WTC11 (cell line): ENCODE measurements around the gene FRRS1. TPM values are rescaled to one million over a fixed set of nuclear protein-coding genes. Genes with fewer than 3 reads are reported as not detected.
A peak's percentile ranks its signal among the peaks of the same experiment; 100 is the strongest.

Source experiments
- ATAC-seq: fragments of 200-7000 bp; cut with Tn5 transposase; 2 replicates; pipeline ENCODE4 v1.10.0; 2021; ENCODE audit warnings: mild to moderate bottlenecking, moderate library complexity
- CTCF ChIA-PET: fragments of 300-600 bp; sonication (Branson Sonifier 250); formaldehyde crosslinking; loops from one replicate; lab custom pipeline; 2021; ENCODE audit warnings: antibody characterized with exemption; lab: Charles Lee
- POLR2A ChIA-PET: fragments of 350-600 bp; sonication (Branson Sonifier 250); formaldehyde crosslinking; loops from one replicate; lab custom pipeline; 2021; ENCODE audit warnings: antibody characterized with exemption; lab: Charles Lee
- DNase-seq: peaks from one replicate; pipeline ENCODE4 v3.0.0; 2021; ENCODE audit warnings: low spot score
- H3K27ac Mint-ChIP-seq: 2 replicates; pipeline ENCODE4 v1.8.0; 2021; ENCODE audit warnings: mixed read lengths
- H3K27me3 Mint-ChIP-seq: 2 replicates; pipeline ENCODE4 v1.8.0; 2021; ENCODE audit warnings: low read depth, mild to moderate bottlenecking, moderate library complexity, mixed read lengths
- H3K36me3 Mint-ChIP-seq: 2 replicates; pipeline ENCODE4 v1.8.0; 2021; ENCODE audit warnings: mixed read lengths
- H3K4me1 Mint-ChIP-seq: 2 replicates; pipeline ENCODE4 v1.8.0; 2022; ENCODE audit warnings: mixed read lengths
- H3K4me3 Mint-ChIP-seq: 2 replicates; pipeline ENCODE4 v1.8.0; 2021; ENCODE audit warnings: mild to moderate bottlenecking, moderate library complexity, mixed read lengths
- H3K9me3 Mint-ChIP-seq: 2 replicates; pipeline ENCODE4 v1.8.0; 2021; ENCODE audit warnings: mixed read lengths
- CREB1 ChIP-seq: sonication (generic); formaldehyde crosslinking; IDR thresholded peaks from 2 replicates; pipeline ENCODE4 v1.8.0; 2023; ENCODE audit warnings: mild to moderate bottlenecking, missing genetic modification reagents
- CTCF ChIP-seq: fragments of 200-600 bp; IDR thresholded peaks from 2 replicates; pipeline ENCODE4 v1.8.0; 2022; ENCODE audit warnings: antibody characterized with exemption
- FOXP4 ChIP-seq: sonication (generic); formaldehyde crosslinking; IDR thresholded peaks from 2 replicates; pipeline ENCODE4 v1.8.0; 2022; ENCODE audit warnings: mild to moderate bottlenecking, missing genetic modification reagents
- GTF2I ChIP-seq: fragments of 250-450 bp; sonication (Bioruptor Pico); conservative IDR thresholded peaks from 2 replicates; pipeline ENCODE4 v1.4.0; 2021; ENCODE audit warnings: mild to moderate bottlenecking
- HMGA2 ChIP-seq: fragments of 250-450 bp; sonication (Bioruptor Pico); IDR thresholded peaks from 2 replicates; pipeline ENCODE4 v1.4.0; 2021; ENCODE audit warnings: mild to moderate bottlenecking, moderate library complexity
- NR1H2 ChIP-seq: sonication (generic); formaldehyde crosslinking; IDR thresholded peaks from 2 replicates; pipeline ENCODE4 v1.9.0; 2021; ENCODE audit warnings: mild to moderate bottlenecking, moderate library complexity, missing genetic modification reagents
- ZBTB43 ChIP-seq: sonication (generic); formaldehyde crosslinking; IDR thresholded peaks from 2 replicates; pipeline ENCODE4 v1.8.1; 2023; ENCODE audit warnings: mild to moderate bottlenecking, missing genetic modification reagents
- ZNF232 ChIP-seq: sonication (generic); formaldehyde crosslinking; IDR thresholded peaks from 2 replicates; pipeline ENCODE4 v1.8.0; 2022; ENCODE audit warnings: mild to moderate bottlenecking, missing genetic modification reagents
- ZNF396 ChIP-seq: fragments of 250-450 bp; sonication (Bioruptor Pico); IDR thresholded peaks from 2 replicates; pipeline ENCODE4 v1.8.0; 2021; ENCODE audit warnings: mild to moderate bottlenecking, moderate library complexity, borderline replicate concordance
- ZNF425 ChIP-seq: fragments of 250-450 bp; sonication (Bioruptor Pico); conservative IDR thresholded peaks from 2 replicates; pipeline ENCODE4 v1.9.0; 2021; ENCODE audit warnings: mild to moderate bottlenecking
- total RNA-seq: library from RNA; stranded (reverse); gene quantifications from 3 replicates; pipeline ENCODE4 v1.2.3, GENCODE V29; 2021

The FRRS1 gene
- total RNA-seq, 1 experiment from 2014 or later: 6.2 TPM

GRCh38 chr1:99814373-99814900 lies 48.0 kb upstream of the FRRS1 start (continued):
- no peak for TF ChIP-seq ZNF232 (CRISPR knock-in tag)

- CTCF ChIA-PET: no interaction called here
- H3K36me3 Mint-ChIP-seq: no peaks in the 10 kb centered on the region
- H3K4me3 Mint-ChIP-seq: no peak overlapping the region
- TF ChIP-seq CREB1 (no peak), ZNF425 (CRISPR knock-in tag) (no peak), NR1H2 (no peak), GTF2I (CRISPR knock-in tag) (no peak), ZBTB43 (no peak), FOXP4 (CRISPR knock-in tag) (no peak)
- peaks cover 11% of the 10 kb centered on the region for H3K4me1 Mint-ChIP-seq
- H3K27ac Mint-ChIP-seq: no peak overlapping the region
- no peak for DNase-seq
- POLR2A ChIA-PET: no interaction called here
- H3K27me3 Mint-ChIP-seq: no peaks in the 10 kb centered on the region
- ATAC-seq: no peak
- H3K9me3 Mint-ChIP-seq: peaks cover 8% of the 10 kb centered on the region; the same call in 1 of the 2 replicates
Observed at GRCh38 chr1:99811747-99812146, 45.3 kb upstream of the FRRS1 start.

GRCh38 chr1:99811075-99811474 lies 44.6 kb upstream of the FRRS1 start:
- CTCF ChIA-PET: no interaction called here
- Mint-ChIP-seq H3K27ac (no peak overlapping the region), H3K27me3 (no peaks in the 10 kb centered on the region), H3K4me1 (peaks cover 11% of the 10 kb centered on the region), H3K36me3 (no peaks in the 10 kb centered on the region), H3K9me3 (peaks cover 8% of the 10 kb centered on the region; the same call in 1 of the 2 replicates), H3K4me3 (no peak overlapping the region)
- DNase-seq (no peak), ATAC-seq (no peak)
- no peak for TF ChIP-seq ZNF396
- POLR2A ChIA-PET: no interaction called here

GRCh38 chr1:99808391-99809115 lies 42.1 kb upstream of the FRRS1 start:
- no peak overlapping the region for H3K4me3 Mint-ChIP-seq
- ATAC-seq: peak; percentile 93
- no peak for DNase-seq
- ChIA-PET POLR2A (no interaction called here), CTCF (no interaction called here)
- H3K27ac Mint-ChIP-seq: 0 out of 2 replicates have a peak overlapping the region, but pooled peaks have one; percentile 9
- no peaks in the 10 kb centered on the region for H3K36me3 Mint-ChIP-seq
- TF ChIP-seq HMGA2 (CRISPR knock-in tag) (no peak), CTCF (peak; percentile 58), ZBTB43 (no peak)
- H3K4me1 Mint-ChIP-seq: peaks cover 5% of the 10 kb centered on the region; the same call in 1 of the 2 replicates
- H3K9me3 Mint-ChIP-seq: peaks cover 8% of the 10 kb centered on the region; the same call in 1 of the 2 replicates
- no peaks in the 10 kb centered on the region for H3K27me3 Mint-ChIP-seq
